IPS-20b (cell line): Measurements from ENCODE around the gene SLC24A4.

Experiments used
- H3K27ac ChIP-seq: one replicate; pipeline ENCODE4 v1.5.1; 2013; ENCODE audit warnings: low read length
- H3K27me3 ChIP-seq: 2 replicates; pipeline ENCODE4 v1.6.1; 2013; ENCODE audit warnings: mild to moderate bottlenecking, low read length, inconsistent platforms; ENCODE audit not compliant: insufficient read depth
- H3K36me3 ChIP-seq: 2 replicates; pipeline ENCODE4 v1.6.1; 2013; ENCODE audit warnings: low read depth, mild to moderate bottlenecking, inconsistent platforms, low read length, moderate library complexity; ENCODE audit not compliant: insufficient read depth
- H3K4me1 ChIP-seq: 2 replicates; pipeline ENCODE4 v1.6.1; 2013; ENCODE audit warnings: mild to moderate bottlenecking, control low read depth, inconsistent platforms, low read length, moderate library complexity; ENCODE audit not compliant: insufficient read depth
- H3K4me3 ChIP-seq: 2 replicates; pipeline ENCODE4 v1.5.1; 2013; ENCODE audit warnings: mild to moderate bottlenecking, low read length, inconsistent platforms
- H3K9ac ChIP-seq: 2 replicates; pipeline ENCODE4 v1.6.1; 2013; ENCODE audit warnings: low read depth, mild to moderate bottlenecking, inconsistent platforms, low read length, moderate library complexity
- H3K9me3 ChIP-seq: 2 replicates; pipeline ENCODE4 v1.6.1; 2013; ENCODE audit warnings: mild to moderate bottlenecking, low read depth, low read length, inconsistent platforms; ENCODE audit not compliant: insufficient read depth

SLC24A4 gene

DNA sequence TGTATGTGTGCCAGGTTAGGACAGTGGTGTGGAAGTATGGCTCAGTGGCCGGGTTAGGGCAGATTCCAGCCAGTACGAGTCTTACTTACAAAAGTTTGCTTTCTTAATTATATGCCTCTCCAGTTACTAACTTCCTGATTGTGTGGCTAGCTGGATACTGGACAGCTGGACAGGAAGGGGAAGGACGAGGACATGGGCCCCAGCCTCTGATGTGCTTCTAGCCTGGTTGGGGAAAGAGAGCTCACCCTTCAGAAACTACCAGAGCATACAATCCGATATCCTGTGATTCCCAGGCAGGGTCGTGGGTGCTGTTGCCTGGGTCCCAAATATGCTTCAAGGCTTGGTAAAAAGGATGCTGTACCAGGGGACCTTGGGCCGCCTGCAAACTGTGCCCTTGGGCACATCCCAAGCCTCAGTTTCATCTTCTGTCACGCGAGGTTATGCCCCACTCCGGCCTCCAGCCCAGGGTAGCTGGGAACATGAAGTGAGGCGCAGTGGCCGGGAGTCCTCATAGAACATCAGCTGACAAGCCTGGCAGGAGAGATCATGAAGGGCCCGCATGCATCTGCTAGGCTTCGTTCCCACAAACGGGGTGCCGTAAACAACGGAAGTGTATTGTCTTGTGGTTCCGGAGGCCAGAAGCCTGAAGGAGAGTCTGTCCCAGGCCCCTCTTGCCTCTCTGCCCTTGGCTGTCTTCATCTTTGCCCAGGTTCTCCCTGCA is 167.4 kb downstream of the SLC24A4 start:
- peaks cover 5% of the 10 kb centered on the region; the same call in 1 of the 2 replicates for H3K4me1 ChIP-seq
- no peak overlapping the region for H3K4me3 ChIP-seq
- H3K27ac ChIP-seq = no peak overlapping the region
- H3K9me3 ChIP-seq = no peaks in the 10 kb centered on the region
- no peak overlapping the region for H3K9ac ChIP-seq
- H3K27me3 ChIP-seq = no peaks in the 10 kb centered on the region; the same call in 1 of the 2 replicates
- no peaks in the 10 kb centered on the region for H3K36me3 ChIP-seq

DNA sequence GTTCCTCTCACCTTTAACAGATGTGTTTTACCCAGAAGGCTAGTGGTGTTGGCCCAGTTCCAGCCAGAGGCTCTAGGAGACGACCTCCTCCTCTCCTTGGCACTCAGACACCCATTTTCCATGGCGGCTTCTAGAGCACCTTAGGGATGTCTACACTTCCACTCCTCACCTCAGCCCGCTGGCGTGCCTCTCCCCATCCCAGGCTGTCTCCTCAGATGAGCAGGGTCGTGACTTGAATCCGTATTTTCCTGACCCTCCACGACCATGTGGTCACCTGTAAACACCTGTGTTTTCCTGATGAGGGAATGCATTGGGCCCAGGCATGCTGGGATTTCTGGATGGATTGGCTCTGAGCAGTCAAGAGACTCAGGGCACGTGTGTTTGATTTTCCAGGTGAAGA is 168.8 kb downstream of the SLC24A4 start:
- H3K9me3 ChIP-seq = no peaks in the 10 kb centered on the region
- peaks cover 5% of the 10 kb centered on the region; the same call in 1 of the 2 replicates for H3K4me1 ChIP-seq

DNA sequence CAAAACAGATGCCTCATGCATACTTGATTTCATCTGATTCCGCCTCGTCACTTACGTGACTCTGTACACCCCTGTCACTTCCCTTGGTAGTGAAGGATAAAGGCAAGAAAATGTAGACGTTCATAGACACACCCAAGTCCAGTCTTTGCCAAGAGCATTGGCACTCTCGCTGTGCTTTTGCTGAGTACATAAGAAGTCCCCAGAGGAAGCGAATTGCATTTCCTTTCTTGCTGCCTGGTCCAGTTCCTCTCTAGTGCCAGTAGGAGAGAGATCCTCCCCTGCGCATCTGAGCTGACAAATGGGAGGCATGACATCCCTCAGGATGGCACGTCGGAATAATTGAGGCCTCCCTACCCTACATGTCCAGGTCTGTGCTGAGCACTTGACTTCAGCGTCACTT is 169.3 kb downstream of the SLC24A4 start:
- Histone ChIP-seq H3K4me1 (peaks cover 5% of the 10 kb centered on the region; the same call in 1 of the 2 replicates), H3K27me3 (no peaks in the 10 kb centered on the region; the same call in 1 of the 2 replicates), H3K36me3 (no peaks in the 10 kb centered on the region), H3K9ac (no peak overlapping the region), H3K9me3 (no peaks in the 10 kb centered on the region), H3K4me3 (no peak overlapping the region), H3K27ac (no peak overlapping the region)

More for the DNA sequence above, 168.8 kb downstream of the SLC24A4 start:
- H3K36me3 ChIP-seq = no peaks in the 10 kb centered on the region
- no peaks in the 10 kb centered on the region; the same call in 1 of the 2 replicates for H3K27me3 ChIP-seq
- no peak overlapping the region for H3K27ac ChIP-seq
- no peak overlapping the region for H3K9ac ChIP-seq
- H3K4me3 ChIP-seq = no peak overlapping the region

DNA sequence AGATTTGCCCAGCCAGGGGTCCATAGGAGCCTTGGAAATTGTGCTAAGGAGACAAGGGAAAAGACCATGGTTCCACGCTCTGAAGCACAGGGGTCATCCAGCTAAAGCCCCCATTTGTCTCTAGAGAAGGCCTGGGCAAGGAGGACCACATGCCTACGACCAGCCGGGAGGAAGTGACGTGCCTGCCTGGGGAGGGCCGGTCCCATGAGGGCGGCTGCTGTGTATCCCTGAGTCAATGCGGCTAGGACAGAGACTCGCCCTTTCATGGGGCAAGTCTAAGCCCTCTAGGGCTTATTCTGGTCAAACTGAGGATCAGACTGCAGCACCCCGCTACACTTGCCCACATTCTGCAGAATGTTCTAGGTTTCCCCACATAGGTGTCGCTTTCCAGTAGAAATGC is 170.1 kb downstream of the SLC24A4 start:
- Histone ChIP-seq H3K36me3 (no peaks in the 10 kb centered on the region), H3K9ac (no peak overlapping the region), H3K4me1 (no peaks in the 10 kb centered on the region; the same call in 1 of the 2 replicates), H3K4me3 (no peak overlapping the region), H3K9me3 (no peaks in the 10 kb centered on the region), H3K27ac (no peak overlapping the region), H3K27me3 (no peaks in the 10 kb centered on the region; the same call in 1 of the 2 replicates)

DNA sequence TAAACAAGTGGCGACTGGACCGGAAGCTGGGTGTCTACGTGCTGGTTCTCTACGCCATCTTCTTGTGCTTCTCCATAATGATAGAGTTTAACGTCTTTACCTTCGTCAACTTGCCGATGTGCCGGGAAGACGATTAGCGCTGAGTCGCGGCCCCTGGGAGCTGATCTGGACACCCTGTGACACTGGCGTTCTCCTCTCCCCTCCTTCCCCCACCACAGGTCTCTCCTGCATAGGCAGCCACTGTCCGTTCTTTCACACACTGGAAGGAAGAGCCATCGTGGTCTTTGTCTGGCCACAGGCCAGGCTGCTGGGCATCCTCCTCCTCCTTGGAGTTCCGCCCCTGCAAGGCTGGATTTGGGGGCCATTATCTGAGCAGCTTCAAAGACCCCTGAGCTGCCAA is 170.5 kb downstream of the SLC24A4 start:
- no peaks in the 10 kb centered on the region for H3K36me3 ChIP-seq
- no peak overlapping the region for H3K9ac ChIP-seq
- H3K4me3 ChIP-seq = no peak overlapping the region
- H3K27me3 ChIP-seq = no peaks in the 10 kb centered on the region; the same call in 1 of the 2 replicates
- H3K4me1 ChIP-seq = no peaks in the 10 kb centered on the region; the same call in 1 of the 2 replicates
- H3K9me3 ChIP-seq = no peaks in the 10 kb centered on the region
- H3K27ac ChIP-seq = no peak overlapping the region

DNA sequence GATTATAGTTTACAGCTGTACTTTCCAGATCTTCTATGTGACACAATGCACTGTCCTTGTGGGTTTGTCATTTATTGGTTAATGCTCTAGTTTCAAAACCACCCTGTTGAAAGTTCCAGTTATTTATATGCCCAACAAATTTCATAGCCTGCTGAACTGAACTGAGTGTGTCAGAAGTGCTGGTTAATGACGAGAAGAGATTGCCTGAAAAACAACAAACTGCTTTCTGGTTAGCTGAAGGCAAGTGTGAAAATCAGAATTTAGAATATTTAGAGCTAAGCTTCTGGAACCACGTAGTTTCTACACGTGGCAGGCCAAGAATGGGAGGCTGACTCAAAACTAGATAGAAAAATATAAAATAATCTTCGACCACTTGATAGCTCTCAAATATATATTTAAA is 171.5 kb downstream of the SLC24A4 start:
- Histone ChIP-seq H3K36me3 (no peaks in the 10 kb centered on the region), H3K27me3 (no peaks in the 10 kb centered on the region; the same call in 1 of the 2 replicates), H3K4me1 (no peaks in the 10 kb centered on the region; the same call in 1 of the 2 replicates), H3K27ac (no peak overlapping the region), H3K9me3 (no peaks in the 10 kb centered on the region), H3K9ac (no peak overlapping the region), H3K4me3 (no peak overlapping the region)

DNA sequence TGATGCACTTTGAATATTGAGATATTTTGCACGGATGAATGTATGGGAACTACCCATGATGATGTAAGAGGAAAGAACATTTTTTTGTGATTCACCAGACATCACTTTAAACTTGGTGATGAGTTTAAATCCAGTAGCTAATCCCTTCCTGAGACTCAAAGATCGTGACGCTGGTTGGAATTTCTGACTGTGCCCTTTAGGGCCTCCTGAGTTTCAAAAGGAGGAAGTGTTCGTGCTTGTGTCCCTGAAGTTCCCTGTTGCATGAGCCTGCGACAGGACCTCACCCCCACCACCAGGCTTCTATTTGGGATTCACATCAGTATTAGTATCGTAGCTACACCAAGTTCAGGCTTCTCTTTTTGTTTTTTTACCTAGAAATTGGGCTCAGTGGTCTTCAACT is 172.1 kb downstream of the SLC24A4 start:
- H3K9ac ChIP-seq = no peak overlapping the region
- no peaks in the 10 kb centered on the region; the same call in 1 of the 2 replicates for H3K27me3 ChIP-seq
- no peak overlapping the region for H3K4me3 ChIP-seq
- H3K27ac ChIP-seq = no peak overlapping the region
- no peaks in the 10 kb centered on the region for H3K36me3 ChIP-seq
- H3K9me3 ChIP-seq = no peaks in the 10 kb centered on the region
- H3K4me1 ChIP-seq = no peaks in the 10 kb centered on the region; the same call in 1 of the 2 replicates

DNA sequence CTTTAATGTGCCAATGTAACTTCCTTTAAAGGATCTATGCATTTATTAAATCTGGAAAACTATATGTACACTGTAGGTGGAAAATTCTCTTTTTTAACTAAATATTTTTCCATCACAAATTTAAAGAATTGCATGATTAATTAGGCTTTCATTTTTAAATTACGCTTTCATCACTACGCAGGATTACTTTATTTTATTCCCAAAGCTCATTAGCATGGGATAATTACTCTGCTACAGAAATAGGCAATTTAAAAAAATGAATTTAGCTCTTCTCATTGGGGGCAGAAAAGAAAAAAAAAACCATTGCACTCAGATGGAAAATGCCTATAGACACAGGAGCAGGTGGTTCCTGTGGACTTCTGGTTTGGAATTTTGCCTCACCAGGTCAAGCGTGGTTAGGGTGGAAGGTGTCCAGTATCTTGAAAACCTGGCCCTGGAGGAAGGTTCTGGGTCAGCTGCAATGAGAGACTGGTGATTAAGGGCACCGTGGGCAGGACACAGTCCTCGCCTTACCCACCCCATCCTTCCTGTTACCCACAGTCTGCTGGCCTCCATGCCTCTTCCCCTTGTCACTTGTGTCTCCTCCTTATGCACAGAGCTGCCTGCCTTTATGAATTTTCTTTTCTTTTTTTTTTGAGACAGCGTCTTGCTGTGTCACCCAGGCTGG is 173.4 kb downstream of the SLC24A4 start:
- Histone ChIP-seq H3K36me3 (no peaks in the 10 kb centered on the region), H3K4me1 (no peaks in the 10 kb centered on the region; the same call in 1 of the 2 replicates), H3K9ac (no peak overlapping the region), H3K4me3 (no peak overlapping the region), H3K27me3 (no peaks in the 10 kb centered on the region; the same call in 1 of the 2 replicates), H3K27ac (no peak overlapping the region), H3K9me3 (no peaks in the 10 kb centered on the region)

DNA sequence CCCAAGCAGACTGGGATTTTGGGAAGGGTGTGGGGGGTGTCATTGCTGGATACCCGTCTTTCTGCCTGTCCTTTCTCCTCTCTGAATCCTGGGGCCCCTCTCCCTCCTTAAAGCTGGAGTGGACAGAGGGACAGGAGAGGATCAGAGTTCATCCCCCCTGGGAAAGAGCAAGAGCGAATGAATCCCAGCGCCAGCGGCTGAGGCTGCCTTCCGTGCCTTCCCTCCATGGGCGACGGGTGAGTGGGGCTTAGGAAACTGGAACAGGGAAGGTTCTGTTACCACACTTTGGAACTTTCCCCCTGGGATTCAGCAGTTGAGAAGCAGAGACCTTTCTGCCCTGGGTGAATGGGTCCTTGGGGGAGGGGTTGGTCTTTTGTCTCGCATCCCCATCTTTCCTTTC is 174.4 kb downstream of the SLC24A4 start:
- Histone ChIP-seq H3K9me3 (no peaks in the 10 kb centered on the region), H3K9ac (no peak overlapping the region), H3K27ac (no peak overlapping the region), H3K27me3 (no peaks in the 10 kb centered on the region; the same call in 1 of the 2 replicates), H3K36me3 (no peaks in the 10 kb centered on the region), H3K4me1 (no peaks in the 10 kb centered on the region; the same call in 1 of the 2 replicates), H3K4me3 (no peak overlapping the region)

DNA sequence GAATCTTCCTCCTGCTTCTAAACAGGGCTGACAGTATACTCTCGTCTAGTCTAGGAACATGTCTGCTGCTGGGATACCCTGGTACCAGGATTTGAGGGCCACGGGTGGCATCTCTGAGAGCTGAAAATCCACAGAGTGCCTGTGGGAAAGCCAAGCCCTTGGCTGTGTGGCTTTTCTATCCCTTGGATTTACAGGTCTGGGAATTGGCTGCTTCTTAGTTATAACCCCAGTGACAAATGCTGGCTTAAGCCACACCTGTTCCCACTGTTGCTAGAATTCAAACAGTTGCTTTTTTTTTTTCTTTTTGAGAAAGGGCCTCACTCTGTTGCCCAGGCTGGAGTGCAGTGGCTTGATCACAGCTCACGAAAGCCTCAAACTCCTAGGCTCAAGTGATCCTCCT is 176.3 kb downstream of the SLC24A4 start:
- Histone ChIP-seq H3K9ac (no peak overlapping the region), H3K4me1 (no peaks in the 10 kb centered on the region; the same call in 1 of the 2 replicates), H3K36me3 (no peaks in the 10 kb centered on the region), H3K27me3 (no peaks in the 10 kb centered on the region), H3K9me3 (no peaks in the 10 kb centered on the region), H3K4me3 (no peak overlapping the region), H3K27ac (no peak overlapping the region)

DNA sequence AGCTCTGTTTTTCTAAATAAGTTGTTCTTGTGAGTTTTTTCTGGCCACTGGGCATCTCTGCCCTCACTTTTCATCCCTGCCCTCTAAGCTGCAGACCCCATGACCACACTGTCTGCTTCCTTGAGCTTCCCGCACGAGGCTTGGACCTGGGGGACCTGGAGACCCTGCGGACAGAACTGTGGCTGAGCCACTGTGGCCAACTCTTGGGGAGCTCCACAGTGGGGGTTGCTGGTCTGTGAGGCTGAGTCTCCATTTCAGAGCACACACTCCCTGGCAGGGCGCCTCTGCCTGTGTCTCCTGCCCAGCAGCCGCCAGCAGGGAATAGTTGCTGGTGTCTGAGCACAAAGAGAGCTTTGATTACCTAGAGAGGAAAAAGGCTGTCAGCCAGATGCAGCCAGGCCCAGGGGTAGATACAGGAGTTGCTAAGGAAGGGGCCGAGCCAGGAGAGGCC is 177.6 kb downstream of the SLC24A4 start:
- H3K36me3 ChIP-seq = no peaks in the 10 kb centered on the region
- H3K27me3 ChIP-seq = no peaks in the 10 kb centered on the region
- H3K4me3 ChIP-seq = no peak overlapping the region
- no peaks in the 10 kb centered on the region; the same call in 1 of the 2 replicates for H3K4me1 ChIP-seq
- H3K27ac ChIP-seq = no peak overlapping the region
- H3K9me3 ChIP-seq = no peaks in the 10 kb centered on the region
- no peak overlapping the region for H3K9ac ChIP-seq
